Activated CD4-positive, alpha-beta T cell treated with anti-CD3 and anti-CD28 coated beads, Interleukin-2, amount 10 ng/mL, durations not matched to agents 24 days and 14 days (primary cell): ENCODE results near the gene GPR34. TPM values are rescaled to one million over a fixed set of nuclear protein-coding genes. Genes with fewer than 3 reads are reported as not detected.
A peak's percentile ranks its signal among the peaks of the same experiment; 100 is the strongest.
"Not testable (repeated sequence)": the region's sequence is repeated elsewhere in the genome, so short reads cannot be mapped to it uniquely, and the experiment has no call there.

Experiments used
- DNase-seq: peaks from one replicate; pipeline ENCODE4 v3.0.0; 2022
- H3K27ac Mint-ChIP-seq: one replicate; pipeline ENCODE4 v1.8.0; 2022; ENCODE audit warnings: mild to moderate bottlenecking, mixed read lengths
- H3K27me3 Mint-ChIP-seq: one replicate; pipeline ENCODE4 v1.8.0; 2022; ENCODE audit warnings: mixed read lengths
- H3K36me3 Mint-ChIP-seq: one replicate; pipeline ENCODE4 v1.8.0; 2022; ENCODE audit warnings: low read depth, mild to moderate bottlenecking, mixed read lengths
- H3K4me1 Mint-ChIP-seq: one replicate; pipeline ENCODE4 v1.8.0; 2021; ENCODE audit warnings: mixed read lengths
- H3K4me3 Mint-ChIP-seq: one replicate; pipeline ENCODE4 v1.8.0; 2022; ENCODE audit warnings: mild to moderate bottlenecking, moderate library complexity, mixed read lengths
- H3K9me3 Mint-ChIP-seq: one replicate; pipeline ENCODE4 v1.8.0; 2021; ENCODE audit warnings: mixed read lengths
- intact Hi-C: fragments of 100-400 bp; cut with micrococcal nuclease; formaldehyde crosslinking; loops from one replicate; pipeline ENCODE4 v1.15.1; 2023
- total RNA-seq: library from RNA; stranded (reverse); gene quantifications from 2 replicates; pipeline ENCODE4 v1.2.3, GENCODE V29; 2022

GPR34 gene
- total RNA-seq, 1 donor from 2014 or later: 0.16 TPM

GRCh38 chrX:41707218-41707617 is 18.4 kb downstream of the GPR34 start:
- H3K27ac Mint-ChIP-seq: no peak overlapping the region
- H3K9me3 Mint-ChIP-seq: no peaks in the 10 kb centered on the region

GRCh38 chrX:41708486-41708885 is 19.7 kb downstream of the GPR34 start:
- no peak overlapping the region for H3K4me3 Mint-ChIP-seq
- intact Hi-C loops: no loop called here
- H3K9me3 Mint-ChIP-seq: peaks cover 2% of the 10 kb centered on the region
- H3K27ac Mint-ChIP-seq: no peak overlapping the region
- no peak for DNase-seq
- no peaks in the 10 kb centered on the region for H3K27me3 Mint-ChIP-seq
- H3K36me3 Mint-ChIP-seq: peaks cover 8% of the 10 kb centered on the region
- peaks cover 23% of the 10 kb centered on the region for H3K4me1 Mint-ChIP-seq

More at GRCh38 chrX:41707218-41707617, 18.4 kb downstream of the GPR34 start:
- no peak overlapping the region for H3K4me3 Mint-ChIP-seq
- H3K27me3 Mint-ChIP-seq: no peaks in the 10 kb centered on the region
- DNase-seq: no peak
- intact Hi-C loops: no loop called here
- peaks cover 8% of the 10 kb centered on the region for H3K36me3 Mint-ChIP-seq
- peaks cover 26% of the 10 kb centered on the region for H3K4me1 Mint-ChIP-seq

- Mint-ChIP-seq H3K36me3 (peaks cover 12% of the 10 kb centered on the region), H3K4me1 (peaks cover 13% of the 10 kb centered on the region), H3K27me3 (no peaks in the 10 kb centered on the region), H3K4me3 (no peak overlapping the region), H3K9me3 (peaks cover 7% of the 10 kb centered on the region), H3K27ac (no peak overlapping the region)
- DNase-seq: no peak
- intact Hi-C loops: no loop called here
Observed at GRCh38 chrX:41711021-41711667, 22.4 kb downstream of the GPR34 start.

- H3K4me3 Mint-ChIP-seq: no peak overlapping the region
- no peaks in the 10 kb centered on the region for H3K27me3 Mint-ChIP-seq
- no peak for DNase-seq
- H3K27ac Mint-ChIP-seq: peak overlapping the region; percentile 12
- H3K9me3 Mint-ChIP-seq: peaks cover 13% of the 10 kb centered on the region
- peaks cover 37% of the 10 kb centered on the region for H3K36me3 Mint-ChIP-seq
- intact Hi-C loops: no loop called here
- H3K4me1 Mint-ChIP-seq: peaks cover 21% of the 10 kb centered on the region
Observed at GRCh38 chrX:41716222-41716621, 27.4 kb downstream of the GPR34 start.

- peak overlapping the region; percentile 19 for H3K4me3 Mint-ChIP-seq
Observed at GRCh38 chrX:41716767-41717473, 28.1 kb downstream of the GPR34 start.

GRCh38 chrX:41718481-41719235 is 29.9 kb downstream of the GPR34 start:
- H3K4me1 Mint-ChIP-seq: peaks cover 26% of the 10 kb centered on the region
- peaks cover 14% of the 10 kb centered on the region for H3K9me3 Mint-ChIP-seq
- H3K27me3 Mint-ChIP-seq: no peaks in the 10 kb centered on the region
- no peak overlapping the region for H3K4me3 Mint-ChIP-seq
- intact Hi-C loops: no loop called here
- DNase-seq: no peak
- peaks cover 37% of the 10 kb centered on the region for H3K36me3 Mint-ChIP-seq
- H3K27ac Mint-ChIP-seq: no peak overlapping the region

More at GRCh38 chrX:41716767-41717473, 28.1 kb downstream of the GPR34 start:
- Mint-ChIP-seq H3K36me3 (peaks cover 37% of the 10 kb centered on the region), H3K27me3 (no peaks in the 10 kb centered on the region), H3K27ac (peak overlapping the region; percentile 29), H3K4me1 (peaks cover 18% of the 10 kb centered on the region), H3K9me3 (peaks cover 13% of the 10 kb centered on the region)
- no peak for DNase-seq
- intact Hi-C loops: no loop called here

- H3K27me3 Mint-ChIP-seq, H3K27ac Mint-ChIP-seq, DNase-seq, H3K4me3 Mint-ChIP-seq: not testable (repeated sequence)
- Mint-ChIP-seq H3K9me3 (peaks cover 10% of the 10 kb centered on the region), H3K4me1 (peaks cover 26% of the 10 kb centered on the region), H3K36me3 (peaks cover 30% of the 10 kb centered on the region)
- intact Hi-C loops: loop anchor here (2.0 kb wide), 1 partner anchor 17 kb away; no protein-coding TSS in a partner anchor
Observed at GRCh38 chrX:41719610-41720009, 30.8 kb downstream of the GPR34 start.

GRCh38 chrX:41720125-41720779 is 31.5 kb downstream of the GPR34 start:
- peaks cover 10% of the 10 kb centered on the region for H3K9me3 Mint-ChIP-seq
- intact Hi-C loops: loop anchor here (2.0 kb wide), 1 partner anchor 17 kb away; no protein-coding TSS in a partner anchor
- H3K4me3 Mint-ChIP-seq: no peak overlapping the region
- peak; percentile 76 for DNase-seq
- peaks cover 26% of the 10 kb centered on the region for H3K4me1 Mint-ChIP-seq
- peaks cover 30% of the 10 kb centered on the region for H3K36me3 Mint-ChIP-seq
- H3K27ac Mint-ChIP-seq: no peak overlapping the region
- H3K27me3 Mint-ChIP-seq: no peaks in the 10 kb centered on the region

GRCh38 chrX:41721590-41721989 is 32.8 kb downstream of the GPR34 start:
- H3K27ac Mint-ChIP-seq: peak overlapping the region; percentile 62
- DNase-seq: no peak
- intact Hi-C loops: loop anchor here (2.0 kb wide), 1 partner anchor 19 kb away; no protein-coding TSS in a partner anchor
- peaks cover 10% of the 10 kb centered on the region for H3K9me3 Mint-ChIP-seq
- H3K4me3 Mint-ChIP-seq: no peak overlapping the region
- H3K36me3 Mint-ChIP-seq: peaks cover 30% of the 10 kb centered on the region
- H3K4me1 Mint-ChIP-seq: peaks cover 21% of the 10 kb centered on the region
- no peaks in the 10 kb centered on the region for H3K27me3 Mint-ChIP-seq

GRCh38 chrX:41722214-41722613 is 33.4 kb downstream of the GPR34 start:
- H3K4me3 Mint-ChIP-seq: no peak overlapping the region
- intact Hi-C loops: no loop called here
- H3K36me3 Mint-ChIP-seq: peaks cover 24% of the 10 kb centered on the region
- H3K4me1 Mint-ChIP-seq: peaks cover 17% of the 10 kb centered on the region
- no peak overlapping the region for H3K27ac Mint-ChIP-seq
- H3K27me3 Mint-ChIP-seq: no peaks in the 10 kb centered on the region
- H3K9me3 Mint-ChIP-seq: peaks cover 5% of the 10 kb centered on the region
- no peak for DNase-seq

GRCh38 chrX:41722816-41723618 is 34.2 kb downstream of the GPR34 start:
- intact Hi-C loops: no loop called here

GRCh38 chrX:41723826-41724225 is 35.1 kb downstream of the GPR34 start, which contains the start of gene GPR82:
GPR82 (plus strand) TSS chrX:41724181; CDS start chrX:41727027, 2,846 bp downstream.
- peaks cover 4% of the 10 kb centered on the region for H3K9me3 Mint-ChIP-seq
- H3K27ac Mint-ChIP-seq: no peak within 1 kb of the TSS
- intact Hi-C loops: no loop called here
- H3K27me3 Mint-ChIP-seq: no peaks in the 10 kb centered on the region
- no peak within 1 kb of the TSS for H3K4me3 Mint-ChIP-seq
- H3K4me1 Mint-ChIP-seq: peaks cover 17% of the 10 kb centered on the region
- peaks cover 19% of the 10 kb centered on the region for H3K36me3 Mint-ChIP-seq
- DNase-seq: no peak

More at GRCh38 chrX:41722816-41723618, 34.2 kb downstream of the GPR34 start:
- H3K27ac Mint-ChIP-seq: no peak overlapping the region
- no peak overlapping the region for H3K4me3 Mint-ChIP-seq
- no peaks in the 10 kb centered on the region for H3K27me3 Mint-ChIP-seq
- H3K9me3 Mint-ChIP-seq: peaks cover 4% of the 10 kb centered on the region
- peaks cover 22% of the 10 kb centered on the region for H3K36me3 Mint-ChIP-seq
- H3K4me1 Mint-ChIP-seq: peaks cover 17% of the 10 kb centered on the region
- no peak for DNase-seq

- no peak overlapping the region for H3K4me3 Mint-ChIP-seq
- DNase-seq: no peak
- H3K4me1 Mint-ChIP-seq: peaks cover 8% of the 10 kb centered on the region
- H3K36me3 Mint-ChIP-seq: peaks cover 1% of the 10 kb centered on the region
- H3K9me3 Mint-ChIP-seq: no peaks in the 10 kb centered on the region
- intact Hi-C loops: no loop called here
- no peaks in the 10 kb centered on the region for H3K27me3 Mint-ChIP-seq
- H3K27ac Mint-ChIP-seq: no peak overlapping the region
Observed at GRCh38 chrX:41728125-41728524, 39.4 kb downstream of the GPR34 start.
